K562 (cell line): ENCODE measurements around the gene C11orf98. TPM values are rescaled to one million over a fixed set of nuclear protein-coding genes. Genes with fewer than 3 reads are reported as not detected.

ENCODE experiments used
- BRD4 ChIP-seq: fragments of 200-600 bp; sonication (generic); IDR thresholded peaks from 2 replicates; pipeline ENCODE4 v1.6.1; 2017; ENCODE audit warnings: inconsistent platforms
- GTF2E2 ChIP-seq: fragments of 200-800 bp; sonication (Bioruptor generic); IDR thresholded peaks from 2 replicates; pipeline ENCODE4 v1.6.1; 2016; ENCODE audit warnings: missing genetic modification characterization, missing compliant biosample characterization
- MYBL2 ChIP-seq, 2 experiments: fragments of 450-650 bp in 1 of 2; sonication (generic) in 1 of 2; formaldehyde crosslinking in 1 of 2; IDR thresholded peaks; 2 replicates each; pipeline versions ENCODE4 v1.6.1 to v1.8.1; 2017 to 2022; ENCODE audit warnings: borderline replicate concordance in 1 of 2, inconsistent platforms in 1 of 2, low read depth in 1 of 2, mild to moderate bottlenecking in 1 of 2, missing genetic modification reagents in 1 of 2, moderate library complexity in 1 of 2
- NFXL1 ChIP-seq: fragments of 450-650 bp; formaldehyde crosslinking; IDR thresholded peaks from 2 replicates; pipeline ENCODE4 v1.4.0; 2021; ENCODE audit warnings: mild to moderate bottlenecking
- NR4A1 ChIP-seq, 2 experiments: fragments of 250-450 bp in 1 of 2; fragments of 450-650 bp in 1 of 2; sonication (Bioruptor Pico) in 1 of 2; IDR thresholded peaks; 2 replicates each; pipeline versions ENCODE4 v1.4.0 to v1.6.1; 2016 to 2020; ENCODE audit warnings: mild to moderate bottlenecking in 2 of 2, missing compliant biosample characterization in 1 of 2, missing genetic modification characterization in 1 of 2, moderate library complexity in 1 of 2
- NRF1 ChIP-seq, 2 experiments: fragments of 450-650 bp; IDR thresholded peaks in 1 of 2; conservative IDR thresholded peaks in 1 of 2; 2 replicates each; pipeline ENCODE4 v1.6.1; 2014; ENCODE audit warnings: mild to moderate bottlenecking in 2 of 2
- POLR2A ChIP-seq: fragments of 450-650 bp; conservative IDR thresholded peaks from 2 replicates; pipeline ENCODE4 v1.6.1; 2016
- POLR2AphosphoS5 ChIP-seq: IDR thresholded peaks from 2 replicates; pipeline ENCODE4 v1.6.1; 2011; ENCODE audit warnings: mild to moderate bottlenecking, low read depth, low read length, moderate library complexity; ENCODE audit not compliant: control insufficient read depth, insufficient read depth
- POLR2B ChIP-seq: fragments of 450-650 bp; IDR thresholded peaks from 2 replicates; pipeline ENCODE4 v1.6.1; 2018; ENCODE audit warnings: low read depth; ENCODE audit not compliant: partially characterized antibody
- POLR2G ChIP-seq: fragments of 200-400 bp; formaldehyde crosslinking; IDR thresholded peaks from 2 replicates; pipeline ENCODE4 v1.6.1; 2017; ENCODE audit warnings: low read depth, mild to moderate bottlenecking, antibody characterized with exemption, low read length, moderate library complexity
- RBM22 ChIP-seq: fragments of 200-400 bp; formaldehyde crosslinking; IDR thresholded peaks from 2 replicates; pipeline ENCODE4 v1.6.1; 2018; ENCODE audit warnings: low read length, low read depth; ENCODE audit not compliant: poor library complexity, severe bottlenecking
- RHOXF2B ChIP-seq: fragments of 250-450 bp; sonication (Bioruptor Pico); conservative IDR thresholded peaks from 2 replicates; pipeline ENCODE4 v1.5.1; 2021
- TAF9B ChIP-seq: fragments of 450-650 bp; IDR thresholded peaks from 2 replicates; pipeline ENCODE4 v1.6.1; 2018; ENCODE audit warnings: mild to moderate bottlenecking; ENCODE audit not compliant: partially characterized antibody
- ZNF217 ChIP-seq: sonication (generic); formaldehyde crosslinking; IDR thresholded peaks from 2 replicates; pipeline ENCODE4 v1.8.0; 2022; ENCODE audit warnings: mild to moderate bottlenecking, missing genetic modification reagents
- ZNF23 ChIP-seq: fragments of 250-450 bp; sonication (Bioruptor Pico); IDR thresholded peaks from 2 replicates; pipeline ENCODE4 v1.4.0; 2020; ENCODE audit warnings: mild to moderate bottlenecking
- ZNF232 ChIP-seq: sonication (generic); formaldehyde crosslinking; IDR thresholded peaks from 2 replicates; pipeline ENCODE4 v1.8.0; 2022; ENCODE audit warnings: mild to moderate bottlenecking, missing genetic modification reagents
- ZNF324 ChIP-seq: fragments of 250-450 bp; sonication (Bioruptor Pico); IDR thresholded peaks from 2 replicates; pipeline ENCODE4 v1.4.0; 2020; ENCODE audit warnings: mild to moderate bottlenecking
- ZNF780A ChIP-seq: fragments of 250-450 bp; sonication (Bioruptor Pico); IDR thresholded peaks from 2 replicates; pipeline ENCODE4 v1.5.0; 2021; ENCODE audit warnings: mild to moderate bottlenecking
- ZSCAN32 ChIP-seq: fragments of 450-650 bp; formaldehyde crosslinking; IDR thresholded peaks from 2 replicates; pipeline ENCODE4 v1.4.0; 2020; ENCODE audit warnings: mild to moderate bottlenecking, moderate library complexity
- polyA plus RNA-seq, 8 experiments: library from polyadenylated mRNA; depleted of rRNA in 4 of 8; stranded (reverse) in 5 of 8; unstranded in 3 of 8; fragments of >200 nt; fragmentation: Nextera tagmentation in 2 of 8; fragmentation: Illumina TruSeq in 1 of 8; extraction: Ambion mirVana in 2 of 8; extraction: Trizol in 1 of 8; gene quantifications; 2 replicates each; pipeline versions ENCODE4 v1.2.1 to v1.2.3, GENCODE V29; 2011 to 2014; ENCODE audit warnings: inconsistent platforms in 1 of 8, missing spikeins in 1 of 8
- total RNA-seq, 7 experiments: library from RNA; depleted of rRNA in 6 of 7; stranded (reverse); fragments of >200 nt in 6 of 7; fragmentation: Illumina TruSeq in 2 of 7; extraction: Trizol in 2 of 7; gene quantifications; 2 replicates each; pipeline versions ENCODE4 v1.2.1 to v1.2.3, GENCODE V29; 2011 to 2021; ENCODE audit warnings: low replicate concordance in 1 of 7
- TF ChIP-seq, protein P1 (sequence below): fragments of 250-450 bp; sonication (Bioruptor Pico); IDR thresholded peaks from 2 replicates; pipeline ENCODE4 v1.4.0; 2020; ENCODE audit warnings: mild to moderate bottlenecking, moderate library complexity, borderline replicate concordance
- TF ChIP-seq, protein P2 (sequence below): fragments of 250-450 bp; sonication (Bioruptor Pico); IDR thresholded peaks from 2 replicates; pipeline ENCODE4 v1.8.0; 2021; ENCODE audit warnings: moderate library complexity, mild to moderate bottlenecking, inconsistent platforms

The C11orf98 gene
- total and polyA plus RNA-seq, 9 of the 15 experiments (the other 6 are each of a cell fraction or from before 2014, with no cell fraction given), result 103 to 352 (median 218) TPM

DNA sequence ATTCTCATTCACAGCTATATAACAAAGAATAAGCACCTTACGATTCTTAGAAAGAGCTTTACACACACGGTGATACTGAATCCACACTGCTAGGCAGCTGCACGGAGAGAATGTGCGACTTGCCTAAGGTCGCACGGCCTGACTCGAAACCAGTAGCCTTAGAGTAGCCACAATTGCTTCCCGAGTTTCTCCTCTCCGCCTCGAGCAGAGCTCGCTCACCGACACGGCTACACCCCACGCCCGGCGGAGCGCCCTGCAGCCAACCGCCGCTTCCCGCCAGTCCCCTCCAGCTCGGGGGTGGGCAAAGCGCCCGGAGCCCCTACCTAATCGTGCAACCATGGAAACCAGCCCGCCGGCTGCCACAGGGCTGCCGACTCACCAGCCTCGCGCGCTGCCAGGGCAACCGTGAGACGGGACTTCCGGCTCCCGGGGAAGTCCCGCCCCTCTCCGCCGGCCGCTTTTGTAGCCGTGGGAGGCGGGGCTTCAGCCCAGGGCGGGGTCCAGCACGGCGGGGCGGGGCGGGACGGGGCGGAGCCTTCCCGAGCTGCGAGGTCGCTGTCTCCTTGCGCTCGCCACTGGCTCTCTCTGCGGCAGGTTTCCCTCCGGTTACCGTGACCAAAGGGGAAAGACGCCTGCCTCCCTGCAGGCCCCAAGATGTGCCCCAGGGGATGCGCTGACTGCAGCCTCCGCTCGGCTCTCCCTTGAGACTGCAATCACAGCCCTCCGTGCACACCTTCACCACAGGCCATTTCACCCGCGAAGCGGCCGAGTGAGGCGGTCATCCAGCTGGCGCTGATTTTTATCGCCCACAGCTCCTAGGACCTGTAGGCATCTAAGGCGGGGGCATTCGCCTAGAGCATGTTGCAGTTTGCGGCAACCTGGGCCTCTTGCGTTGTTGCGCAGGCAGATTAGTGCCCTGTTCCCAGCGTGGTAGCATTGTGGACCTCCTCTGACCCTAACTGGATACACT lies 41.2 kb upstream of the C11orf98 start (continued):
- TF ChIP-seq POLR2AphosphoS5 (peak; percentile 68; the same call in 1 of the 2 replicates), MYBL2 (IDR thresholded peaks at IDR 0.05; ENCODE audit: low read depth) (no peak), MYBL2 (CRISPR knock-in tag; IDR thresholded peaks at IDR 0.05; ENCODE audit: borderline replicate concordance) (no peak), ZNF217 (CRISPR knock-in tag) (no peak), RBM22 (peak; percentile 94), POLR2G (peak; percentile 84), ZNF232 (no peak), ZNF780A (CRISPR knock-in tag) (0 out of 2 replicates have a peak, but pooled peaks have one; percentile 23), RHOXF2B (CRISPR knock-in tag) (no peak), BRD4 (no peak), ZSCAN32 (CRISPR knock-in tag) (0 out of 2 replicates have a peak, but pooled peaks have one; percentile 29), ZNF324 (CRISPR knock-in tag) (no peak), ZNF23 (CRISPR knock-in tag) (no peak), POLR2A (peak; percentile 79), GTF2E2 (tag) (no peak), TAF9B (no peak), NRF1 (conservative IDR thresholded peaks at IDR 0.05 in 1 of 2, IDR thresholded peaks at IDR 0.05 in 1 of 2) (peak; percentile 32 to 57; a peak in 3 of 4 replicates), NR4A1 (CRISPR knock-in tag; IDR thresholded peaks at IDR 0.05) (no peak), NR4A1 (tag; IDR thresholded peaks at IDR 0.05) (no peak), POLR2B (peak; percentile 70), NFXL1 (no peak)
- TF ChIP-seq, protein P1, sequence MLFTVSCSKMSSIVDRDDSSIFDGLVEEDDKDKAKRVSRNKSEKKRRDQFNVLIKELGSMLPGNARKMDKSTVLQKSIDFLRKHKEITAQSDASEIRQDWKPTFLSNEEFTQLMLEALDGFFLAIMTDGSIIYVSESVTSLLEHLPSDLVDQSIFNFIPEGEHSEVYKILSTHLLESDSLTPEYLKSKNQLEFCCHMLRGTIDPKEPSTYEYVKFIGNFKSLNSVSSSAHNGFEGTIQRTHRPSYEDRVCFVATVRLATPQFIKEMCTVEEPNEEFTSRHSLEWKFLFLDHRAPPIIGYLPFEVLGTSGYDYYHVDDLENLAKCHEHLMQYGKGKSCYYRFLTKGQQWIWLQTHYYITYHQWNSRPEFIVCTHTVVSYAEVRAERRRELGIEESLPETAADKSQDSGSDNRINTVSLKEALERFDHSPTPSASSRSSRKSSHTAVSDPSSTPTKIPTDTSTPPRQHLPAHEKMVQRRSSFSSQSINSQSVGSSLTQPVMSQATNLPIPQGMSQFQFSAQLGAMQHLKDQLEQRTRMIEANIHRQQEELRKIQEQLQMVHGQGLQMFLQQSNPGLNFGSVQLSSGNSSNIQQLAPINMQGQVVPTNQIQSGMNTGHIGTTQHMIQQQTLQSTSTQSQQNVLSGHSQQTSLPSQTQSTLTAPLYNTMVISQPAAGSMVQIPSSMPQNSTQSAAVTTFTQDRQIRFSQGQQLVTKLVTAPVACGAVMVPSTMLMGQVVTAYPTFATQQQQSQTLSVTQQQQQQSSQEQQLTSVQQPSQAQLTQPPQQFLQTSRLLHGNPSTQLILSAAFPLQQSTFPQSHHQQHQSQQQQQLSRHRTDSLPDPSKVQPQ, result no peak
- TF ChIP-seq, protein P2, sequence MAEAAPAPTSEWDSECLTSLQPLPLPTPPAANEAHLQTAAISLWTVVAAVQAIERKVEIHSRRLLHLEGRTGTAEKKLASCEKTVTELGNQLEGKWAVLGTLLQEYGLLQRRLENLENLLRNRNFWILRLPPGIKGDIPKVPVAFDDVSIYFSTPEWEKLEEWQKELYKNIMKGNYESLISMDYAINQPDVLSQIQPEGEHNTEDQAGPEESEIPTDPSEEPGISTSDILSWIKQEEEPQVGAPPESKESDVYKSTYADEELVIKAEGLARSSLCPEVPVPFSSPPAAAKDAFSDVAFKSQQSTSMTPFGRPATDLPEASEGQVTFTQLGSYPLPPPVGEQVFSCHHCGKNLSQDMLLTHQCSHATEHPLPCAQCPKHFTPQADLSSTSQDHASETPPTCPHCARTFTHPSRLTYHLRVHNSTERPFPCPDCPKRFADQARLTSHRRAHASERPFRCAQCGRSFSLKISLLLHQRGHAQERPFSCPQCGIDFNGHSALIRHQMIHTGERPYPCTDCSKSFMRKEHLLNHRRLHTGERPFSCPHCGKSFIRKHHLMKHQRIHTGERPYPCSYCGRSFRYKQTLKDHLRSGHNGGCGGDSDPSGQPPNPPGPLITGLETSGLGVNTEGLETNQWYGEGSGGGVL, result no peak
